Neural cell (in vitro differentiated cells): ENCODE measurements around the gene MAST1. TPM values are rescaled to one million over a fixed set of nuclear protein-coding genes. Genes with fewer than 3 reads are reported as not detected.
A peak's percentile ranks its signal among the peaks of the same experiment; 100 is the strongest.

Source experiments
- H2AFZ ChIP-seq: fragments of 200-600, 300-800 bp; sonication (generic), shearing (Covaris generic); 2 replicates; pipeline ENCODE4 v1.6.0; 2014; ENCODE audit warnings: low read depth, mild to moderate bottlenecking, antibody characterized with exemption, low read length, moderate library complexity
- H3F3A ChIP-seq: fragments of 200-600 bp; shearing (Covaris generic); 2 replicates; pipeline ENCODE4 v1.6.1; 2016; ENCODE audit warnings: mild to moderate bottlenecking, moderate library complexity, mixed read lengths, antibody characterized with exemption, low read length; ENCODE audit not compliant: insufficient read depth, poor library complexity, severe bottlenecking
- H3K27ac ChIP-seq: fragments of 200-600, 300-800 bp; sonication (generic), shearing (Covaris generic); 2 replicates; pipeline ENCODE4 v1.5.1; 2014; ENCODE audit warnings: mild to moderate bottlenecking, low read length, moderate library complexity
- H3K27me3 ChIP-seq: fragments of 300-800, 200-600 bp; sonication (generic), shearing (Covaris generic); 2 replicates; pipeline ENCODE4 v1.6.0; 2014; ENCODE audit warnings: mild to moderate bottlenecking, low read depth, low read length, moderate library complexity; ENCODE audit not compliant: insufficient read depth
- H3K36me3 ChIP-seq: fragments of 300-800, 200-600 bp; sonication (generic), shearing (Covaris generic); 2 replicates; pipeline ENCODE4 v1.5.1; 2014; ENCODE audit warnings: mild to moderate bottlenecking, antibody characterized with exemption, low read length, moderate library complexity; ENCODE audit not compliant: insufficient read depth
- H3K4me2 ChIP-seq: fragments of 300-800, 200-600 bp; sonication (generic), shearing (Covaris generic); 2 replicates; pipeline ENCODE4 v1.6.0; 2014; ENCODE audit warnings: mild to moderate bottlenecking, low read length
- H3K4me3 ChIP-seq: fragments of 300-800, 200-600 bp; sonication (generic), shearing (Covaris generic); 2 replicates; pipeline ENCODE4 v1.5.1; 2014; ENCODE audit warnings: mild to moderate bottlenecking, low read length, moderate library complexity
- H3K79me2 ChIP-seq: fragments of 200-600 bp; shearing (Covaris generic); replicated peaks from 2 replicates; pipeline ENCODE4 v1.6.0; 2014; ENCODE audit warnings: mild to moderate bottlenecking, low read length, moderate library complexity; ENCODE audit not compliant: insufficient read depth
- H3K9ac ChIP-seq: fragments of 300-800, 200-600 bp; sonication (generic), shearing (Covaris generic); 2 replicates; pipeline ENCODE4 v1.6.1; 2016; ENCODE audit warnings: mild to moderate bottlenecking, low read length, mixed read lengths
- H3K9me2 ChIP-seq: fragments of 200-600 bp; shearing (Covaris generic); 2 replicates; pipeline ENCODE4 v1.6.1; 2016; ENCODE audit warnings: mild to moderate bottlenecking, low read length, mixed read lengths; ENCODE audit not compliant: insufficient read depth
- H3K9me3 ChIP-seq: fragments of 200-600, 300-800 bp; sonication (generic), shearing (Covaris generic); 2 replicates; pipeline ENCODE4 v1.6.1; 2016; ENCODE audit warnings: mild to moderate bottlenecking, mixed run types, low read length, moderate library complexity, mixed read lengths
- H4K20me1 ChIP-seq: fragments of 200-600 bp; shearing (Covaris generic); 2 replicates; pipeline ENCODE4 v1.6.1; 2016; ENCODE audit warnings: mild to moderate bottlenecking, mixed run types; ENCODE audit not compliant: insufficient read depth
- EP300 ChIP-seq: fragments of 450-650 bp; conservative IDR thresholded peaks from 2 replicates; pipeline ENCODE4 v1.6.1; 2014; ENCODE audit warnings: antibody characterized with exemption, mild to moderate bottlenecking, moderate library complexity; ENCODE audit not compliant: poor library complexity, severe bottlenecking
- EZH2 ChIP-seq: fragments of 200-600, 300-800 bp; shearing (Covaris generic), sonication (generic); IDR thresholded peaks from 2 replicates; pipeline ENCODE4 v1.6.1; 2014; ENCODE audit warnings: antibody characterized with exemption, low read length, borderline replicate concordance, mild to moderate bottlenecking; ENCODE audit not compliant: insufficient read depth, poor library complexity, severe bottlenecking
- MXI1 ChIP-seq: fragments of 450-650 bp; conservative IDR thresholded peaks from 2 replicates; pipeline ENCODE4 v1.6.1; 2014; ENCODE audit warnings: antibody characterized with exemption, mild to moderate bottlenecking; ENCODE audit not compliant: poor library complexity, severe bottlenecking
- POLR2AphosphoS5 ChIP-seq: IDR thresholded peaks from 2 replicates; pipeline ENCODE4 v1.6.1; 2012
- RAD21 ChIP-seq: fragments of 450-650 bp; conservative IDR thresholded peaks from 2 replicates; pipeline ENCODE4 v1.6.1; 2014; ENCODE audit warnings: antibody characterized with exemption, mild to moderate bottlenecking, moderate library complexity
- REST ChIP-seq: IDR thresholded peaks from 2 replicates; pipeline ENCODE4 v1.6.1; 2012; ENCODE audit warnings: borderline replicate concordance
- SMC3 ChIP-seq: fragments of 450-650 bp; conservative IDR thresholded peaks from 2 replicates; pipeline ENCODE4 v1.6.1; 2014; ENCODE audit warnings: antibody characterized with exemption, mild to moderate bottlenecking, moderate library complexity; ENCODE audit not compliant: poor library complexity
- TAF1 ChIP-seq: IDR thresholded peaks from 2 replicates; pipeline ENCODE4 v1.6.1; 2012; ENCODE audit warnings: low read depth
- polyA plus RNA-seq: library from polyadenylated mRNA; depleted of rRNA; stranded (reverse); fragments of >200 nt; gene quantifications from 2 replicates; pipeline ENCODE4 v1.2.3, GENCODE V29; 2014
- TF ChIP-seq, protein P1 (sequence below): fragments of 450-650 bp; IDR thresholded peaks from 2 replicates; pipeline ENCODE4 v1.5.1; 2014; ENCODE audit warnings: antibody characterized with exemption, mild to moderate bottlenecking, moderate library complexity; ENCODE audit not compliant: poor library complexity, severe bottlenecking

MAST1 gene
- polyA plus RNA-seq, 1 donor from 2014 or later = 65.0 TPM

- peak overlapping the region; percentile 83 for H3K4me2 ChIP-seq
- H2AFZ ChIP-seq = no peak overlapping the region
Measured at GRCh38 chr19:12841094-12841493, 2.8 kb downstream of the MAST1 start.

DNA sequence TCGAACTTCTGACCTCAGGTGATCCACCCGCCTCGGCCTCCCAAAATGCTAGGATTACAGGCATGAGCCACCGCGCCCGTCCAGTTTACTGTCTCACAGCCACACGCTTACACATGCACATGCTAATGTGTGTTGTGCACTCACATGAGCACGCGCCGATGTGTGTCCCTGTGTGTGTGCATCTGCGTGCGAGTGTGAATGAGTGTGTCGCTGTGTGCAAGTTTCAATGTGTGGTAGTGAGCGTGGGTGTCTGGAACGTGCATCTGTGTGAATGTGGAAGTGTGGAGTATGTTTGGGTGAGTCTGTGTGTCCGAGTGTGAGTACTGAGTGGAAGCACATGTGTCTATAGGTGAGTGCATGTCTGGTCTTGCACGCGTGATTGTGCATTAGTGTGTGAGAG, 4.2 kb downstream of the MAST1 start:
- Histone ChIP-seq H3F3A (no peaks in the 10 kb centered on the region), H3K9me2 (no peaks in the 10 kb centered on the region), H3K9ac (no peak overlapping the region), H3K9me3 (no peaks in the 10 kb centered on the region), H2AFZ (no peak overlapping the region), H3K4me2 (no peak overlapping the region), H3K4me3 (peak overlapping the region; percentile 24), H4K20me1 (peaks cover 12% of the 10 kb centered on the region), H3K27me3 (no peaks in the 10 kb centered on the region), H3K27ac (no peak overlapping the region), H3K79me2 (peaks cover 33% of the 10 kb centered on the region), H3K36me3 (peaks cover 5% of the 10 kb centered on the region)
- TF ChIP-seq TAF1 = no peak
- no peak for TF ChIP-seq SMC3
- no peak for TF ChIP-seq REST
- TF ChIP-seq POLR2AphosphoS5 = no peak
- no peak for TF ChIP-seq EP300
- no peak for TF ChIP-seq EZH2
- TF ChIP-seq MXI1 = no peak
- TF ChIP-seq RAD21 = no peak

More at GRCh38 chr19:12841094-12841493, 2.8 kb downstream of the MAST1 start:
- peak overlapping the region; percentile 92 for H3K4me3 ChIP-seq
- H3K27me3 ChIP-seq = no peaks in the 10 kb centered on the region
- peak overlapping the region; percentile 100 for H3K9ac ChIP-seq
- TF ChIP-seq REST (no peak), TAF1 (no peak), EZH2 (no peak), MXI1 (peak; percentile 60), EP300 (peak; percentile 12), RAD21 (no peak), POLR2AphosphoS5 (no peak), SMC3 (no peak)
- TF ChIP-seq, protein P1, sequence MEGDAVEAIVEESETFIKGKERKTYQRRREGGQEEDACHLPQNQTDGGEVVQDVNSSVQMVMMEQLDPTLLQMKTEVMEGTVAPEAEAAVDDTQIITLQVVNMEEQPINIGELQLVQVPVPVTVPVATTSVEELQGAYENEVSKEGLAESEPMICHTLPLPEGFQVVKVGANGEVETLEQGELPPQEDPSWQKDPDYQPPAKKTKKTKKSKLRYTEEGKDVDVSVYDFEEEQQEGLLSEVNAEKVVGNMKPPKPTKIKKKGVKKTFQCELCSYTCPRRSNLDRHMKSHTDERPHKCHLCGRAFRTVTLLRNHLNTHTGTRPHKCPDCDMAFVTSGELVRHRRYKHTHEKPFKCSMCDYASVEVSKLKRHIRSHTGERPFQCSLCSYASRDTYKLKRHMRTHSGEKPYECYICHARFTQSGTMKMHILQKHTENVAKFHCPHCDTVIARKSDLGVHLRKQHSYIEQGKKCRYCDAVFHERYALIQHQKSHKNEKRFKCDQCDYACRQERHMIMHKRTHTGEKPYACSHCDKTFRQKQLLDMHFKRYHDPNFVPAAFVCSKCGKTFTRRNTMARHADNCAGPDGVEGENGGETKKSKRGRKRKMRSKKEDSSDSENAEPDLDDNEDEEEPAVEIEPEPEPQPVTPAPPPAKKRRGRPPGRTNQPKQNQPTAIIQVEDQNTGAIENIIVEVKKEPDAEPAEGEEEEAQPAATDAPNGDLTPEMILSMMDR = no peak
- H3K9me2 ChIP-seq = no peaks in the 10 kb centered on the region
- peaks cover 33% of the 10 kb centered on the region for H3K79me2 ChIP-seq
- H4K20me1 ChIP-seq = peaks cover 12% of the 10 kb centered on the region
- no peaks in the 10 kb centered on the region for H3F3A ChIP-seq
- no peaks in the 10 kb centered on the region for H3K9me3 ChIP-seq
- H3K27ac ChIP-seq = peak overlapping the region; percentile 91
- peaks cover 5% of the 10 kb centered on the region for H3K36me3 ChIP-seq
